HepG2 (cell line): ENCODE data around the gene ADM. TPM values are rescaled to one million over a fixed set of nuclear protein-coding genes. Genes with fewer than 3 reads are reported as not detected.
A peak's percentile ranks its signal among the peaks of the same experiment; 100 is the strongest.

ENCODE experiments used
- ATF2 ChIP-seq: sonication (generic); formaldehyde crosslinking; IDR thresholded peaks from 2 replicates; pipeline ENCODE4 v1.4.0; 2020; ENCODE audit warnings: missing genetic modification reagents
- BRF2 ChIP-seq: sonication (generic); formaldehyde crosslinking; IDR thresholded peaks from 2 replicates; pipeline ENCODE4 v1.8.1; 2022; ENCODE audit warnings: mild to moderate bottlenecking, missing genetic modification reagents
- CAMTA2 ChIP-seq: sonication (generic); formaldehyde crosslinking; IDR thresholded peaks from 2 replicates; pipeline ENCODE4 v1.4.0; 2020; ENCODE audit warnings: mild to moderate bottlenecking, missing genetic modification reagents, borderline replicate concordance
- CERS6 ChIP-seq: sonication (generic); formaldehyde crosslinking; IDR thresholded peaks from 2 replicates; pipeline ENCODE4 v1.5.0; 2020; ENCODE audit warnings: missing genetic modification reagents
- GATA4 ChIP-seq: sonication (generic); IDR thresholded peaks from 2 replicates; pipeline ENCODE4 v1.6.1; 2016; ENCODE audit warnings: antibody characterized with exemption, low read depth, borderline replicate concordance
- HDAC2 ChIP-seq: sonication (generic); formaldehyde crosslinking; IDR thresholded peaks from 2 replicates; pipeline ENCODE4 v1.4.0; 2020; ENCODE audit warnings: missing genetic modification reagents
- HINFP ChIP-seq: sonication (generic); formaldehyde crosslinking; IDR thresholded peaks from 2 replicates; pipeline ENCODE4 v1.4.0; 2020; ENCODE audit warnings: low read depth, mild to moderate bottlenecking, missing genetic modification reagents
- NBN ChIP-seq: fragments of 450-650 bp; conservative IDR thresholded peaks from 2 replicates; pipeline ENCODE4 v1.6.1; 2017
- NFE2L2 ChIP-seq: fragments of 150-350 bp; IDR thresholded peaks from 2 replicates; pipeline ENCODE4 v1.6.1; 2014; ENCODE audit warnings: low read length
- SALL1 ChIP-seq: sonication (generic); formaldehyde crosslinking; IDR thresholded peaks from 2 replicates; pipeline ENCODE4 v1.8.0; 2022; ENCODE audit warnings: mild to moderate bottlenecking, missing genetic modification reagents
- TBX3 ChIP-seq: fragments of 450-650 bp; IDR thresholded peaks from 2 replicates; pipeline ENCODE4 v1.6.1; 2017; ENCODE audit warnings: antibody characterized with exemption, mild to moderate bottlenecking, inconsistent platforms, borderline replicate concordance
- TRIM24 ChIP-seq: sonication (generic); formaldehyde crosslinking; IDR thresholded peaks from 2 replicates; pipeline ENCODE4 v1.8.0; 2022; ENCODE audit warnings: mild to moderate bottlenecking, missing genetic modification reagents
- ZBED4 ChIP-seq: sonication (generic); formaldehyde crosslinking; IDR thresholded peaks from 2 replicates; pipeline ENCODE4 v1.4.0; 2020; ENCODE audit warnings: missing genetic modification reagents, borderline replicate concordance
- ZC3H13 ChIP-seq: sonication (generic); formaldehyde crosslinking; IDR thresholded peaks from 2 replicates; pipeline ENCODE4 v1.8.1; 2023; ENCODE audit warnings: mild to moderate bottlenecking, missing genetic modification reagents, moderate library complexity
- ZFP36 ChIP-seq: fragments of 150-350 bp; IDR thresholded peaks from 2 replicates; pipeline ENCODE4 v1.6.1; 2018; ENCODE audit warnings: borderline replicate concordance, low read length, low read depth; ENCODE audit not compliant: partially characterized antibody
- ZFP36L1 ChIP-seq: sonication (generic); formaldehyde crosslinking; IDR thresholded peaks from 2 replicates; pipeline ENCODE4 v1.8.0; 2022; ENCODE audit warnings: mild to moderate bottlenecking, missing genetic modification reagents, moderate library complexity
- ZNF354B ChIP-seq: sonication (generic); formaldehyde crosslinking; IDR thresholded peaks from 2 replicates; pipeline ENCODE4 v1.8.0; 2022; ENCODE audit warnings: mild to moderate bottlenecking, missing genetic modification reagents
- ZNF484 ChIP-seq: sonication (generic); formaldehyde crosslinking; IDR thresholded peaks from 2 replicates; pipeline ENCODE4 v1.5.1; 2020; ENCODE audit warnings: mild to moderate bottlenecking, low read depth, missing genetic modification reagents, borderline replicate concordance
- ZNF547 ChIP-seq: sonication (generic); formaldehyde crosslinking; IDR thresholded peaks from 2 replicates; pipeline ENCODE4 v1.5.1; 2020; ENCODE audit warnings: mild to moderate bottlenecking, missing genetic modification reagents
- ZNF550 ChIP-seq: sonication (generic); formaldehyde crosslinking; IDR thresholded peaks from 2 replicates; pipeline ENCODE4 v1.4.0; 2020; ENCODE audit warnings: mild to moderate bottlenecking, missing genetic modification reagents, borderline replicate concordance
- polyA plus RNA-seq, 8 experiments: library from polyadenylated mRNA; depleted of rRNA in 3 of 8; stranded (reverse) in 7 of 8; unstranded in 1 of 8; fragments of >200 nt; fragmentation: Illumina TruSeq in 4 of 8; extraction: Trizol in 4 of 8; gene quantifications; 2 replicates each; pipeline versions ENCODE4 v1.2.1 to v1.2.3, GENCODE V29; 2011 to 2016; ENCODE audit warnings: low read depth in 4 of 8, missing spikeins in 1 of 8, mixed read lengths in 1 of 8; ENCODE audit not compliant: insufficient read depth in 1 of 8
- total RNA-seq, 5 experiments: library from RNA; depleted of rRNA; stranded (reverse); fragments of >200 nt; fragmentation: Illumina TruSeq; extraction: Trizol; gene quantifications; 2 replicates each; pipeline ENCODE4 v1.2.3, GENCODE V29; 2016; ENCODE audit warnings: low read depth in 1 of 5

Gene ADM
- total and polyA plus RNA-seq, 2 of the 13 experiments (the other 11 are each of a cell fraction or from before 2014, with no cell fraction given) = 10.7 to 26.1 TPM

GRCh38 chr11:10351765-10352641 lies 47.1 kb downstream of the ADM start (continued):
- no peak for TF ChIP-seq ZNF550
- TF ChIP-seq HINFP = no peak
- 0 out of 2 replicates have a peak, but pooled peaks have one; percentile 22 for TF ChIP-seq ZBED4 (CRISPR knock-in tag)
- no peak for TF ChIP-seq ZNF547
- TF ChIP-seq ATF2 (CRISPR knock-in tag) = peak; percentile 69; the same call in 1 of the 2 replicates
- TF ChIP-seq ZFP36L1 (CRISPR knock-in tag) = 0 out of 2 replicates have a peak, but pooled peaks have one; percentile 21
- TF ChIP-seq ZNF354B (CRISPR knock-in tag) = no peak
- TF ChIP-seq NBN = no peak
- TF ChIP-seq BRF2 (CRISPR knock-in tag) = no peak
- TF ChIP-seq ZFP36 = no peak
- no peak for TF ChIP-seq NFE2L2
- TF ChIP-seq HDAC2 (CRISPR knock-in tag) = peak; percentile 64; the same call in 1 of the 2 replicates
- no peak for TF ChIP-seq TRIM24 (CRISPR knock-in tag)
- no peak for TF ChIP-seq ZC3H13 (CRISPR knock-in tag)
- TF ChIP-seq CERS6 (CRISPR knock-in tag) = no peak
- TF ChIP-seq SALL1 (CRISPR knock-in tag) = peak; percentile 52; the same call in 1 of the 2 replicates
- no peak for TF ChIP-seq CAMTA2 (CRISPR knock-in tag)
- no peak for TF ChIP-seq ZNF484 (CRISPR knock-in tag)
- TF ChIP-seq TBX3 = no peak
- TF ChIP-seq GATA4 = no peak
